ENCODE data around the gene PLA2G4E.

- no peak for TF ChIP-seq CTCF (IDR thresholded peaks at IDR 0.05)
- TF ChIP-seq EP300 (IDR thresholded peaks at IDR 0.05): no peak
- TF ChIP-seq POLR2A (IDR thresholded peaks at IDR 0.05; ENCODE audit: low read depth): no peak
These were observed 42.3 kb downstream of the PLA2G4E start for GRCh38 chr15:41978534-41978933.

All from esophagus muscularis mucosa (tissue), 4 donors.